ENCODE measurements around the gene PRDM9.
A peak's percentile ranks its signal among the peaks of the same experiment; 100 is the strongest.
"Not testable (repeated sequence)": the region's sequence is repeated elsewhere in the genome, so short reads cannot be mapped to it uniquely, and the experiment has no call there.

PRDM9 gene

GRCh38 chr5:23507278-23507685 lies at the start of gene PRDM9:
Gene PRDM9 (plus strand): TSS chr5:23507609. CDS start chr5:23509034, 1,425 bp downstream.
- DNase-seq, result peak; percentile 0

GRCh38 chr5:23457780-23458179 lies 49.6 kb upstream of the PRDM9 start:
- no peak for DNase-seq

GRCh38 chr5:23459214-23459613 lies 48.2 kb upstream of the PRDM9 start:
- DNase-seq, result no peak

DNA sequence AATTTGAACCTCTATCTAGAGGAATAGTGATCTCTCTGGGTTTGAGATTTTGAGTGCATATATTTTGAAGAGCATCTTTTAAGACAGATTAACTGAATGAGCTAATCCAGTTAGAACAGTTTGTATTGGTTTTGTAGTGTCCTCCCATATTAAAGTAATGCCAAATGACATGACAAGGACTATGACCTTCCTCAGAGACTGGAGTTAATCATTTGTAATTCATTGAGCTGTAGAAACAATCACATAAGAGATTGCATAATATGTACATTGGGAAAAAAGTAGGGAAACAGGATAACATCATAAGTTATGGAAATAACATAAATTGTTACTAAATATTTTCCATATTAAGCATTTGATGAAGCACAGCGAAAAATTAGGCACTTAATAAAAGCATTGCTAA lies 45.8 kb upstream of the PRDM9 start:
- DNase-seq, result no peak

GRCh38 chr5:23466401-23466912 lies 41.0 kb upstream of the PRDM9 start:
- no peak for DNase-seq

GRCh38 chr5:23468658-23469057 lies 38.8 kb upstream of the PRDM9 start:
- DNase-seq, result no peak

GRCh38 chr5:23473915-23474314 lies 33.5 kb upstream of the PRDM9 start:
- DNase-seq, result no peak

DNA sequence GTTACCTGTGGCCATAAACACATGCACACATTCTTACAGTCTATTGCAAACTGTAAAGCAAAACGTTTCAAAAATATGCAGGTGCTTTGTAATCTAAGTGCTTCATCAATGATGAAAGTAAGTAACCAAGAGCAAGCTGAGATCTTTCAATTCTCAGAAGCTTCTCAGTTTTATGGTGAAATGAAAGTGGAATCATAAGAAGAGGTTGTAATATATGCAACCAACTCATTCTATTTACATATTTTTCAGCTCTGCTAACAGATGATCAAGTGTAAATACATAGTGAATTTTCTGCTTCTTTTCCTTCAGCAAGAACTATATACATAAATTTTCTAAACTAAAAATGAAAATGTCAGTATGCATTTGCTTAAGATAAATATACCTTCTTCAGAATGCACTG lies 33.1 kb upstream of the PRDM9 start:
- no peak for DNase-seq

GRCh38 chr5:23476580-23476979 lies 30.8 kb upstream of the PRDM9 start:
- DNase-seq, result no peak

- no peak for DNase-seq
Observed at GRCh38 chr5:23482642-23483041, 24.8 kb upstream of the PRDM9 start.

- DNase-seq, result no peak
Observed at GRCh38 chr5:23483090-23483489, 24.3 kb upstream of the PRDM9 start.

- no peak for DNase-seq
Observed at GRCh38 chr5:23484096-23484495, 23.3 kb upstream of the PRDM9 start.

DNA sequence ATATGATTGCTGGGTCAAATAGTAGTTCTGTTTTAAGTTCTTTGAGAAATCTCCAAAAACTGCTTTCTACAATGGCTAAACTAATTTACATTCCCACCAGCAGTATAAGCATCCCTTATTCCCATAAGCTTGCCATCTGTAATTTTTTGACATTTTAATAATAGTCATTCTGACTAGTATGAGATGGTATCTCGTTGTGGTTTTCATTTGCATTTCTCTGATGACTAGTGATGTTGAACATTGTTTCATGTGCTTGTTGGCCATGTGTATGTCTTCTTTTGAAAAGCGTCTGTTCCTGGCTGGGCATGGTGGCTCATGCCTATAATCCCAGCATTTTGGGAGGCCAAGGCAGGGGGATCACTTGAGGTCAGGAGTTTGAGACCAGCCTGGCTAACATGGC lies 21.2 kb upstream of the PRDM9 start:
- DNase-seq, result not testable (repeated sequence)

- no peak for DNase-seq
Observed at GRCh38 chr5:23490993-23491392, 16.4 kb upstream of the PRDM9 start.

GRCh38 chr5:23494558-23494957 lies 12.9 kb upstream of the PRDM9 start:
- no peak for DNase-seq

GRCh38 chr5:23496576-23496975 lies 10.8 kb upstream of the PRDM9 start:
- DNase-seq, result no peak

DNA sequence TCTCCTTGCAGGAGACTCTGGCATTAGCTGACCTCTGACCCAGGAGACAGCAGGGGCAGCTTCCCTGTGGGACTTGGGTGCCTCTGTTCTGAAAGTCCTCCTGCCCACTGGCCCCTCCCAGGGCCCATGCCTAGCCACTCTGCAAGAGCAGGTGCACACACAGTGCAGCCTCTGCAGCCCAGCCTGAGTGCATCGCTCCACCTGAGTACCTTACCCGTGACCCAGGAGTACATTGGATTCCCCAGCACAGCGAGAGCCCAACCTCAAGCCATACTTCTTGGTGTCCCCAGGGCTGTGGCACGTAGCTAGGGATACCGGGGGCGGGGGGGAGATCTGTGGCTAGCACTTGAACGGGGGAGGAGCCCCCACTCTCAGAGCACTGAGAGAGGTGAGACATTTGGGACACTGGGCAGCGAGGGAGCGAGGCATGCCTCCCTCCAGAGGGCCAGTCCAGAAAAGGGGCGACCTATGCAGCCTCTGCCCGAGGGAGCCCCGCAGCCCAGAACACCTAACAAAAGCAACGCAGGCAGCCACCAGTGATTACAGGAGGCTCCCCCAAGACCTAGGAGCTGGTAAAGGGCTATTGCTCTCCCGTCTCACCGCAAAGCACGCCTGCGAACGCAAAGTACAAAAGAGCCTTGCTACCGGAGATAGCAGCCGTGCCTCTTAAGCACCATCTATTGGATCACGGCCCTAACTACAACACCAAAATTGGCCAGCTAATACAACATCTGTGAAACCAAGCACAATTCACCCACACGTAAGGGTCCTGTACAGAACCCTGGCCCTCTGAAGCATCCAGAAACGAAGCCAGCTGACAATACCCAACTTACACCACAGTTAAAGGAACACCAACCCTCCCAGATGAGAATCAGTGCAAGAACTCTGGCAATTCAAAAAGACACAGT lies 826 bp upstream of the PRDM9 start:
- DNase-seq, result no peak

- not testable (repeated sequence) for DNase-seq
Observed at GRCh38 chr5:23510434-23510833, 3.0 kb downstream of the PRDM9 start.

- no peak for DNase-seq
Observed at GRCh38 chr5:23522553-23522952, 15.1 kb downstream of the PRDM9 start.

DNA sequence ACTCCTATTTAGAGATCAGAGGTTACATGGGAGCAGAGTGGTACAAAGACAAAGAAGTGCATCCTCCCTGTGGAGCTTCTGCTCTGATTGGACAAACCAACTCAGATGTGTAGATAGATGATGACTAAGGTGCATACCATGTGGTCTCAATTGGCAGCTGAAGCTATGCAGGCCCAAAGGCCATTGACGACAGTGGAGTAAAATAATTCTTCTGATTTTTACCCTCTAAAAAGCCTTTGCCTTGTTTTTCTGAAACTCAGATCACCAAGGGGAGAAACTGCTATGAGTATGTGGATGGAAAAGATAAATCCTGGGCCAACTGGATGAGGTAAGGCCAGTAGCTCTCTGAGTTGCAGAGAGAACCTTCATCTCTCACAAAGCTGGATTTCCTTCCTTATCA lies 15.6 kb downstream of the PRDM9 start:
- no peak for DNase-seq

- no peak for DNase-seq
Observed at GRCh38 chr5:23523998-23524397, 16.6 kb downstream of the PRDM9 start.

- DNase-seq, result no peak
Observed at GRCh38 chr5:23525751-23526150, 18.3 kb downstream of the PRDM9 start.

DNA sequence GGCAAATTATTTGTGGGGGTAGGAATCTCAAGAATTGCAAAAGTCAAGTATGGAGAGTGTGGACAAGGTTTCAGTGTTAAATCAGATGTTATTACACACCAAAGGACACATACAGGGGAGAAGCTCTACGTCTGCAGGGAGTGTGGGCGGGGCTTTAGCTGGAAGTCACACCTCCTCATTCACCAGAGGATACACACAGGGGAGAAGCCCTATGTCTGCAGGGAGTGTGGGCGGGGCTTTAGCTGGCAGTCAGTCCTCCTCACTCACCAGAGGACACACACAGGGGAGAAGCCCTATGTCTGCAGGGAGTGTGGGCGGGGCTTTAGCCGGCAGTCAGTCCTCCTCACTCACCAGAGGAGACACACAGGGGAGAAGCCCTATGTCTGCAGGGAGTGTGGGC lies 19.2 kb downstream of the PRDM9 start:
- DNase-seq, result not testable (repeated sequence)

GRCh38 chr5:23527216-23527920 lies 20.0 kb downstream of the PRDM9 start:
- not testable (repeated sequence) for DNase-seq
